ENCODE results near the gene ALK.

ALK gene

DNA sequence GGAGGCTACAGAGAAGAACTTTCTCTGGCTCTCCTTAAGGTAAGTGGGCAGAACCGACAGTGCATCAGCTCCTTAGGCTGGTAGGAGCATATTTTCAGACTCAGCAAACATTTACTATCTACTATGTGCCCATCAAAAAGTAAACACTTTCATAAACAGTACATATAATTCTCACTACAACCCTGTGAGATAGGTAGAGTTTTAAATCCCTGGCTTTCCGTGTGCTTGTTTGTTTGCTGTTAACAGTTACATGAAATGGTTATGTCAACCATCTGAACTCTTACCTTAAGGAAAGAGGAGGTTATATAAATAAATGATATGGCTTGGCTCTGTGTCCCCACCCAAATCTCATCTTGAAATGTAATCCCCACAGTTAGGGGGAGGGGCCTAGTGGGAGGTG, 310.1 kb downstream of the ALK start:
- TF ChIP-seq, protein P1, sequence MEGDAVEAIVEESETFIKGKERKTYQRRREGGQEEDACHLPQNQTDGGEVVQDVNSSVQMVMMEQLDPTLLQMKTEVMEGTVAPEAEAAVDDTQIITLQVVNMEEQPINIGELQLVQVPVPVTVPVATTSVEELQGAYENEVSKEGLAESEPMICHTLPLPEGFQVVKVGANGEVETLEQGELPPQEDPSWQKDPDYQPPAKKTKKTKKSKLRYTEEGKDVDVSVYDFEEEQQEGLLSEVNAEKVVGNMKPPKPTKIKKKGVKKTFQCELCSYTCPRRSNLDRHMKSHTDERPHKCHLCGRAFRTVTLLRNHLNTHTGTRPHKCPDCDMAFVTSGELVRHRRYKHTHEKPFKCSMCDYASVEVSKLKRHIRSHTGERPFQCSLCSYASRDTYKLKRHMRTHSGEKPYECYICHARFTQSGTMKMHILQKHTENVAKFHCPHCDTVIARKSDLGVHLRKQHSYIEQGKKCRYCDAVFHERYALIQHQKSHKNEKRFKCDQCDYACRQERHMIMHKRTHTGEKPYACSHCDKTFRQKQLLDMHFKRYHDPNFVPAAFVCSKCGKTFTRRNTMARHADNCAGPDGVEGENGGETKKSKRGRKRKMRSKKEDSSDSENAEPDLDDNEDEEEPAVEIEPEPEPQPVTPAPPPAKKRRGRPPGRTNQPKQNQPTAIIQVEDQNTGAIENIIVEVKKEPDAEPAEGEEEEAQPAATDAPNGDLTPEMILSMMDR (IDR thresholded peaks at IDR 0.05; ENCODE audit: borderline replicate concordance, insufficient read depth, low read depth, low read length): no peak
- no peak overlapping the region for H3K4me3 ChIP-seq (ENCODE audit: low read depth, low read length)

DNA sequence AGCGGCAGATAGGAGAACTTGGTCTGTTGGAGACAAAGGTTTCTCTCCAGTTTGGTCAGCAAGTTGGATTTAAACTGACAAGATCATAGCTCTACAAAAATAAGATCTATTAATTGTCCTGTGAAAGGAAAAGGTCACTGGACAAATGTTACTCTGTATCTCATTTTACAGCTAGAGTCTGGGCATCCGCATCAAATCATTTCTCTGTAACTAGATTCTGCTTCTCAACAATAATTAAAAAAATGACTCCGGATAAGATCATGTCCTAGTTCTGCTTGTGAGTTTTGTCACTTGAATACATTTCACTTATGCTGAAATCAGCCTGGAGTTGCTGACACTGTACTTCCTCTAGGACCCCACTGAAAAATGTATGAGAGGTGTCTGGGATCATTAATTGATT, 310.8 kb downstream of the ALK start:
- TF ChIP-seq, protein P1 (IDR thresholded peaks at IDR 0.05; ENCODE audit: borderline replicate concordance, insufficient read depth, low read depth, low read length): no peak
- no peak overlapping the region for H3K4me3 ChIP-seq (ENCODE audit: low read depth, low read length)

DNA sequence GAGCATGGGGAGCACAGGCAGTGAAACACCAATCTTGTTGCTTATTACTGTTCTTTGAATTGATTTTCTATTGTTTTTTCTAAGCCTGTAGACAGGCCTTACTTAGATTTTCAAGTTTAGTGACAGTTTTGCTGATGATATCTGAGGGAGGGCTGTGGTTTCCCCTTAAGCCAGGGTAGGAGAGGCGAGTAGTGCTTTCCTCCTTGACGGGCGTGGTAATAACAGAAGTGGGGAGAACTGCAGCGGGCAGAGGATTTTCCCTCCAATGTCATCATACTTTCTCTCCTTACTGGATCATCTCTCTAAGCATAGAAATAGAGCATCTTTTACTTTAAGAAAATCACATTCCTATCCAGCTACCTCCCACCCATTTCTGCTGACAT, 314.4 kb downstream of the ALK start:
- H3K4me3 ChIP-seq (ENCODE audit: low read depth, low read length): no peak overlapping the region
- TF ChIP-seq, protein P1 (IDR thresholded peaks at IDR 0.05; ENCODE audit: borderline replicate concordance, insufficient read depth, low read depth, low read length): no peak

DNA sequence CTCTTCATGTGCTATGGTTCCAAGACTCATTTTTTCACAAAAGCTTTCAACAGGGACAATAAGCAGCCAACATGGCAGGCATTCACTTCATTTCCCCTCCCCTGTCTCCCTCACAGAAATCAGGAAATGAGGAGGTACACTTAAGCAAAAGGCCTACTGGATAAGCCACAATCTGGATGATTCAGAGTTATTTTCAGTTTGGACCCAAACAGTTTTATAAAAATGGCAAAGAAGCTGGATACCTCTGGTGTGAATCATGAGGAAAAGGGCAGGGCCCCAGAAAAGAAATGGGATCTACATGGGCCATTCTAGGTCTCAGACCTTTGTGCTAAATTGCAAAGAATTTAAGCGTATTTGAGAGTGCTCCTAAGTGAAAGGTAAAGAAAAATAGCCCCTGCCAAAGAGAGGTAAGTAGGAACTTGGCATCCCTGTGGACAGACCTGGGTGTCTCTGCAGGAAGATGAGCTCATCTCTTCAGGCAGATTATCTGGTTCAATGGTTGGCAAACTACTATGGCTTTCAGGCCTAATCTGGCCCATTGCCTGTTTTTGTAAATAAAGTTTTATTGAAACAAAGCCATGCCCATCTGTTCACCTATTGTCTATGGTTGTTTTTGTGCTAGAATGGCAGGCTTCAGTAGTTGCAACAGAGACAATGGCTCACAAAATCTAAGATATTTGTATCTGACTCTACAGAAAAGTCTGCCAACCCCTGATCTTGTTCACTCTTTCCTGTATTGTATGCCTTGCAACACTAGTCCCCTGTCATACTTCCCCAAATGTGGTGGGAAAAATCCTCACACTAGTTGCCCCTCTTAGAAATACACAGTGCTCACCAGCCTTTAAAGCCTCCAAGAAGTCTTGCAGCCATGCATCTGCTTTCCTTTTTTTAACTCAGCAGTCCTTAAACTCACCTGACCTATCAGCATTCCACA, 315.0 kb downstream of the ALK start:
- no peak overlapping the region for H3K4me3 ChIP-seq (ENCODE audit: low read depth, low read length)
- TF ChIP-seq, protein P1 (IDR thresholded peaks at IDR 0.05; ENCODE audit: borderline replicate concordance, insufficient read depth, low read depth, low read length): no peak

DNA sequence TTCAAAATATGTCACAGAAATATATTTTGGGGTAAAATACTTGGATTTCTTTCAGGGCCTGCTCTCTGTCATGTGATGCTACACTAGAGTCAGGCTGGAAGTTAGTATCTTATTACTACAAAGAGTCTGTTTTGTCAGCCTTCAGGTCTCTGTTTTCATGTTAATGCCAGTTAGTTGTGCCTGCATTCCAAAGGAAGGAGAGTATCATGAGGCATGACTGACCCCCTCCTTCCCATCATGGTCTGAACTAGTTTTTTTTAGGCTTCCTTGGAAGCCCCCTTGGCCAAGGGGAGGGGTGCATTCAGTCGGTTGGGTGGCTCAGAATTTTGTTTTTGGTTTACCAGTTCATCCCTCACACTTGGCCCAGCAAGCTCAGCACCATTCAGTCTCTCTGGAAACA, 318.0 kb downstream of the ALK start:
- TF ChIP-seq, protein P1 (IDR thresholded peaks at IDR 0.05; ENCODE audit: borderline replicate concordance, insufficient read depth, low read depth, low read length): no peak

DNA sequence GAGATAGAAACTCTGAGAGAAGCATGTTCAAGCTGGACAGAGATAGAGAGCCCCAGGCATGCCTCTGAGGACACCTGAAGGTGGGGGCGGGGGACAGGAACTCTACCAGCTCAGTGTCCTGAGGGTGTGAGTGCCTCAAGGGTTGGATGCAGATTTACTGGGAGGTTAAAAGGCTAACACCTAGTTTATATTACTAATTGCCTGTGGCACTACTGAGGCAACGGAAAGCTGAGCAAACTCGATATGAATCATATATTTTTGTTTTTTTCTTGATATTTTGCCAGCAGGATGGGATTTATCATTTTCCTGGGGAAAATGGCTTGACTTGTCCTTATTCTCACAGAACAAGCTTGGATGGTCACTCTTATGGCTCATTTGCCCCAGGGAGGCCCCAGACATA, 319.5 kb downstream of the ALK start:
- TF ChIP-seq, protein P1 (IDR thresholded peaks at IDR 0.05; ENCODE audit: borderline replicate concordance, insufficient read depth, low read depth, low read length): no peak
- no peak overlapping the region for H3K4me3 ChIP-seq (ENCODE audit: low read depth, low read length)

More for the DNA sequence above, 318.0 kb downstream of the ALK start:
- no peak overlapping the region for H3K4me3 ChIP-seq (ENCODE audit: low read depth, low read length)

DNA sequence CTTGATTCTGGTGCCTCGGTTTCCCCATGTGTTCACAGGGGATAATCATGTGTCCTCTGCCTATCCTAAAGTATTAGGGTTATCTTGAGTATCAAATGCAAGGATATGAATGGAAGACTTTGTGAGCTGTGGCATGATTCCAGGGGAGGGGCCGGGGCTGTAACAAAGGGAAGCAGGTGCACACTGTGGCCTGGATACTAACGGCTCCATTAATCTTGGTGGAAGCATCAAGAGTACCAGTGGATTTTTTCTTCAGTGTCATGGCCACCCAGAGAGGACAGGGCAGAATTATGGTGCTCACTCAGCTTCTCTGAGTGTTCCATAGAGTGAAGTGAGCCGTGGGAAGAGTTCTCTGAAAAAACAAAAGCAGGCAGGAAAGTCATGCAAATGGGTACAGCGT, 320.1 kb downstream of the ALK start:
- TF ChIP-seq, protein P1 (IDR thresholded peaks at IDR 0.05; ENCODE audit: borderline replicate concordance, insufficient read depth, low read depth, low read length): no peak

More for the DNA sequence above, 320.1 kb downstream of the ALK start:
- no peak overlapping the region for H3K4me3 ChIP-seq (ENCODE audit: low read depth, low read length)
